Sigmoid colon (tissue), 3 donors: ENCODE data around the gene TAS2R60.

ENCODE experiments used
- CTCF ChIP-seq, 4 experiments: fragments of 450-650 bp in 3 of 4; fragments of 200-600 bp in 1 of 4; IDR thresholded peaks; one replicate each; pipeline ENCODE4 v1.5.1; 2016 to 2019; ENCODE audit warnings: antibody characterized with exemption in 4 of 4, mild to moderate bottlenecking in 3 of 4, moderate library complexity in 2 of 4
- POLR2A ChIP-seq, 2 donors: fragments of 450-650 bp; IDR thresholded peaks; one replicate each; pipeline ENCODE4 v1.6.1; 2016; ENCODE audit warnings: antibody characterized with exemption in 2 of 2, mild to moderate bottlenecking in 2 of 2, moderate library complexity in 2 of 2

GRCh38 chr7:143493751-143494150 is 50.5 kb downstream of the TAS2R60 start:
- TF ChIP-seq CTCF (IDR thresholded peaks at IDR 0.05) = no peak
- TF ChIP-seq POLR2A (IDR thresholded peaks at IDR 0.05) = no peak
